ENCODE data around the gene WNT11. TPM values are rescaled to one million over a fixed set of nuclear protein-coding genes. Genes with fewer than 3 reads are reported as not detected.

The WNT11 gene
- total RNA-seq, 4 donors from 2014 or later = 0.13 to 3.2 (median 0.38) TPM

- Histone ChIP-seq H3K4me1 (no peaks in the 10 kb centered on the region), H3K27ac (peak overlapping the region in 1 of 4 donors; percentile 44), H3K27me3 (peaks cover 0 to 19% (median 0%) of the 10 kb centered on the region in 4 donors), H3K4me3 (no peak overlapping the region), H3K36me3 (no peaks in the 10 kb centered on the region), H3K9me3 (no peaks in the 10 kb centered on the region)
- intact Hi-C loops (cut with DNase I) = no loop called here
- WGBS, 2 donors = 81 to 90% methylated on average over 2 to 3 of the region's 6 CpGs
- no peak for DNase-seq
- no peak for TF ChIP-seq POLR2A (IDR thresholded peaks at IDR 0.05)
- no peak for TF ChIP-seq CTCF (IDR thresholded peaks at IDR 0.05)
These were observed 44.4 kb upstream of the WNT11 start for GRCh38 chr11:76250520-76251225.

- no peak for DNase-seq
- no peak overlapping the region for H3K4me3 ChIP-seq
These were observed 43.0 kb upstream of the WNT11 start for GRCh38 chr11:76249195-76249741.

GRCh38 chr11:76248210-76248609 is 41.9 kb upstream of the WNT11 start:
- Histone ChIP-seq H3K27ac (no peak overlapping the region), H3K36me3 (no peaks in the 10 kb centered on the region), H3K9me3 (no peaks in the 10 kb centered on the region), H3K4me1 (no peaks in the 10 kb centered on the region), H3K4me3 (no peak overlapping the region), H3K27me3 (peaks cover 0 to 21% (median 0%) of the 10 kb centered on the region in 4 donors)
- 40% methylated on average over 1 of the region's 1 CpG for WGBS, 2 donors
- no peak for DNase-seq
- TF ChIP-seq POLR2A (IDR thresholded peaks at IDR 0.05) (no peak), CTCF (IDR thresholded peaks at IDR 0.05) (peak in 1 of 6 experiments; percentile 12)
- intact Hi-C loops (cut with DNase I) = no loop called here

More at GRCh38 chr11:76249195-76249741, 43.0 kb upstream of the WNT11 start:
- Histone ChIP-seq H3K27me3 (peaks cover 0 to 18% (median 0%) of the 10 kb centered on the region in 4 donors), H3K27ac (no peak overlapping the region), H3K9me3 (no peaks in the 10 kb centered on the region), H3K36me3 (no peaks in the 10 kb centered on the region), H3K4me1 (no peaks in the 10 kb centered on the region)
- intact Hi-C loops (cut with DNase I) = no loop called here
- 58 to 66% methylated on average over 3 of the region's 3 CpGs for whole genome bisulfite sequencing, 2 donors
- TF ChIP-seq POLR2A (IDR thresholded peaks at IDR 0.05) = no peak
- TF ChIP-seq CTCF (IDR thresholded peaks at IDR 0.05) = no peak

- intact Hi-C loops (cut with DNase I) = no loop called here
- no peak overlapping the region for H3K4me3 ChIP-seq
- H3K36me3 ChIP-seq = no peaks in the 10 kb centered on the region
- TF ChIP-seq CTCF (IDR thresholded peaks at IDR 0.05) (no peak), POLR2A (IDR thresholded peaks at IDR 0.05) (no peak)
- H3K27me3 ChIP-seq = peaks cover 0 to 25% (median 0%) of the 10 kb centered on the region in 4 donors
- no peak overlapping the region for H3K27ac ChIP-seq
- no peaks in the 10 kb centered on the region for H3K9me3 ChIP-seq
- no peaks in the 10 kb centered on the region for H3K4me1 ChIP-seq
- no peak for DNase-seq
- WGBS, 2 donors = 86 to 94% methylated on average over 2 to 3 of the region's 6 CpGs
These were observed 40.8 kb upstream of the WNT11 start for GRCh38 chr11:76247091-76247490.

GRCh38 chr11:76246271-76246933 is 40.1 kb upstream of the WNT11 start:
- Histone ChIP-seq H3K4me1 (no peaks in the 10 kb centered on the region), H3K36me3 (no peaks in the 10 kb centered on the region), H3K27me3 (peaks cover 0 to 25% (median 0%) of the 10 kb centered on the region in 4 donors), H3K9me3 (no peaks in the 10 kb centered on the region), H3K4me3 (no peak overlapping the region), H3K27ac (no peak overlapping the region)
- TF ChIP-seq CTCF (IDR thresholded peaks at IDR 0.05) = no peak
- TF ChIP-seq POLR2A (IDR thresholded peaks at IDR 0.05) = no peak
- 93 to 97% methylated on average over 4 to 5 of the region's 11 CpGs for WGBS, 2 donors
- no peak for DNase-seq
- intact Hi-C loops (cut with DNase I) = no loop called here

Data from esophagus squamous epithelium (tissue), 5 donors.